Measurements from ENCODE around the gene ABCC4. TPM values are rescaled to one million over a fixed set of nuclear protein-coding genes. Genes with fewer than 3 reads are reported as not detected.

Gene ABCC4
- total RNA-seq, 1 experiment from 2014 or later = 32.3 TPM

GRCh38 chr13:95216182-95216581 is 85.1 kb downstream of the ABCC4 start:
- Histone ChIP-seq H3K9me3 (ENCODE audit: low read length) (no peaks in the 10 kb centered on the region), H3K27ac (ENCODE audit: low read length) (no peak overlapping the region), H3K9ac (ENCODE audit: low read length) (no peak overlapping the region), H3K9me2 (replicated peaks; ENCODE audit: insufficient read depth, low read length) (no peaks in the 10 kb centered on the region), H3K27me3 (ENCODE audit: low read length) (no peaks in the 10 kb centered on the region), H2AFZ (ENCODE audit: low read length) (no peak overlapping the region), H4K20me1 (ENCODE audit: insufficient read depth, low read depth, low read length) (no peaks in the 10 kb centered on the region), H3K4me3 (ENCODE audit: low read length) (no peak overlapping the region), H3K79me2 (ENCODE audit: low read length) (peaks cover 51% of the 10 kb centered on the region), H3K4me2 (ENCODE audit: low read depth, low read length, poor library complexity, severe bottlenecking) (no peak overlapping the region), H3K4me1 (ENCODE audit: low read length) (peaks cover 8% of the 10 kb centered on the region), H3K36me3 (ENCODE audit: insufficient read depth, low read length) (no peaks in the 10 kb centered on the region)
- DNase-seq = no peak

GRCh38 chr13:95212983-95213850 is 88.0 kb downstream of the ABCC4 start:
- Histone ChIP-seq H3K9ac (ENCODE audit: low read length) (no peak overlapping the region), H3K79me2 (ENCODE audit: low read length) (peaks cover 38% of the 10 kb centered on the region), H3K4me2 (ENCODE audit: low read depth, low read length, poor library complexity, severe bottlenecking) (no peak overlapping the region), H3K4me1 (ENCODE audit: low read length) (peaks cover 2% of the 10 kb centered on the region; the same call in 1 of the 2 replicates), H3K27me3 (ENCODE audit: low read length) (no peaks in the 10 kb centered on the region), H3K9me3 (ENCODE audit: low read length) (no peaks in the 10 kb centered on the region), H3K4me3 (ENCODE audit: low read length) (no peak overlapping the region), H3K36me3 (ENCODE audit: insufficient read depth, low read length) (peaks cover 7% of the 10 kb centered on the region; the same call in 1 of the 2 replicates), H3K9me2 (replicated peaks; ENCODE audit: insufficient read depth, low read length) (no peaks in the 10 kb centered on the region), H2AFZ (ENCODE audit: low read length) (no peak overlapping the region), H4K20me1 (ENCODE audit: insufficient read depth, low read depth, low read length) (no peaks in the 10 kb centered on the region), H3K27ac (ENCODE audit: low read length) (no peak overlapping the region)
- no peak for DNase-seq

DNA sequence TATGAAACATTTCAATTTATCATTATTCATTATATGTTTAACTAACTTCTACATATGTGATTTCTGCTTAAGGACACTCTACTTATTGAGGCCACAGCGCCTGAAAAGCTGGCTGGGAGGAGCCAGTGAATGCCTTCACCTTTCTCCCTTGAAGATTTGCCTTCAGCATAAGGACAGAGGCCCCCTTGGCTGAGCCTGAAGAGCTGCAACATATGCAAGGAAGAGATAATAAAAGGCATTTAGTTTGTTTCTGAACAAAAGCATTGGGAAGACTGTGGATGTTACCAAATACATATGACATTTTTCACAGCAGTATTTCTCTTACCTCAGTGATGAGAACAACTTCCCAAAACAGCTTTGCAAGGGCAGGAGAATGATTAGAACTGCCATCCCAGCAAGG is 92.1 kb downstream of the ABCC4 start:
- DNase-seq = no peak
- H3K79me2 ChIP-seq (ENCODE audit: low read length) = peaks cover 19% of the 10 kb centered on the region
- H3K4me3 ChIP-seq (ENCODE audit: low read length) = no peak overlapping the region
- H3K36me3 ChIP-seq (ENCODE audit: insufficient read depth, low read length) = peaks cover 18% of the 10 kb centered on the region; the same call in 1 of the 2 replicates
- H3K9ac ChIP-seq (ENCODE audit: low read length) = no peak overlapping the region
- no peak overlapping the region for H2AFZ ChIP-seq (ENCODE audit: low read length)
- H3K9me3 ChIP-seq (ENCODE audit: low read length) = no peaks in the 10 kb centered on the region
- H4K20me1 ChIP-seq (ENCODE audit: insufficient read depth, low read depth, low read length) = no peaks in the 10 kb centered on the region
- H3K4me1 ChIP-seq (ENCODE audit: low read length) = peaks cover 5% of the 10 kb centered on the region; the same call in 1 of the 2 replicates
- no peaks in the 10 kb centered on the region for H3K9me2 ChIP-seq (replicated peaks; ENCODE audit: insufficient read depth, low read length)
- no peaks in the 10 kb centered on the region for H3K27me3 ChIP-seq (ENCODE audit: low read length)
- no peak overlapping the region for H3K27ac ChIP-seq (ENCODE audit: low read length)
- no peak overlapping the region for H3K4me2 ChIP-seq (ENCODE audit: low read depth, low read length, poor library complexity, severe bottlenecking)

- Histone ChIP-seq H3K9me2 (replicated peaks; ENCODE audit: insufficient read depth, low read length) (no peaks in the 10 kb centered on the region), H3K4me1 (ENCODE audit: low read length) (peaks cover 5% of the 10 kb centered on the region; the same call in 1 of the 2 replicates), H3K9me3 (ENCODE audit: low read length) (no peaks in the 10 kb centered on the region), H3K27me3 (ENCODE audit: low read length) (no peaks in the 10 kb centered on the region), H3K4me2 (ENCODE audit: low read depth, low read length, poor library complexity, severe bottlenecking) (no peak overlapping the region), H3K4me3 (ENCODE audit: low read length) (no peak overlapping the region), H4K20me1 (ENCODE audit: insufficient read depth, low read depth, low read length) (no peaks in the 10 kb centered on the region), H3K27ac (ENCODE audit: low read length) (no peak overlapping the region), H2AFZ (ENCODE audit: low read length) (no peak overlapping the region), H3K9ac (ENCODE audit: low read length) (no peak overlapping the region), H3K36me3 (ENCODE audit: insufficient read depth, low read length) (peaks cover 18% of the 10 kb centered on the region; the same call in 1 of the 2 replicates), H3K79me2 (ENCODE audit: low read length) (peaks cover 13% of the 10 kb centered on the region)
- DNase-seq = no peak
Measured at GRCh38 chr13:95207769-95208366, 93.4 kb downstream of the ABCC4 start.

DNA sequence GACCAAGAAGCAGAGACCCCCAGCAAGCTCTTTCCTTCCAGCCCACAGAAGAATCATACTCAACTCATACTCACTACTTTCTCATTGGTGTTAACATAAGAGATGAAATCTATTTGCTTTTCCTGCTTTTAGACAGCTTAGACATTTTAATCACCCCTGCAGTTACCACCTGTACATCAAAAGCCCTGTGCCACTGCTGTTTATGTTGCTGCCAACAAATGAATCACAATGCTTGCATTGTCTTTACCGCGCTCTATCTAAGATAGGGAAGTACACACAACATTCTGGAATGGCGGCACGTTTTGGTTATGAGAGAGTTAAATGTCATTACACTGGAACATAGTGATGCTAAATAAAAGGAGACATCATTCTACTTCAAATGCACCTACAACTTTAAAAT is 95.1 kb downstream of the ABCC4 start:
- no peak for DNase-seq
- H3K27ac ChIP-seq (ENCODE audit: low read length) = no peak overlapping the region
- H3K4me2 ChIP-seq (ENCODE audit: low read depth, low read length, poor library complexity, severe bottlenecking) = no peak overlapping the region
- H3K4me3 ChIP-seq (ENCODE audit: low read length) = no peak overlapping the region
- H2AFZ ChIP-seq (ENCODE audit: low read length) = no peak overlapping the region
- H4K20me1 ChIP-seq (ENCODE audit: insufficient read depth, low read depth, low read length) = no peaks in the 10 kb centered on the region
- no peaks in the 10 kb centered on the region for H3K27me3 ChIP-seq (ENCODE audit: low read length)
- no peak overlapping the region for H3K9ac ChIP-seq (ENCODE audit: low read length)
- H3K36me3 ChIP-seq (ENCODE audit: insufficient read depth, low read length) = peaks cover 21% of the 10 kb centered on the region; the same call in 1 of the 2 replicates
- H3K4me1 ChIP-seq (ENCODE audit: low read length) = peaks cover 5% of the 10 kb centered on the region; the same call in 1 of the 2 replicates
- H3K9me2 ChIP-seq (replicated peaks; ENCODE audit: insufficient read depth, low read length) = no peaks in the 10 kb centered on the region
- H3K9me3 ChIP-seq (ENCODE audit: low read length) = no peaks in the 10 kb centered on the region
- peaks cover 12% of the 10 kb centered on the region; the same call in 1 of the 2 replicates for H3K79me2 ChIP-seq (ENCODE audit: low read length)

DNA sequence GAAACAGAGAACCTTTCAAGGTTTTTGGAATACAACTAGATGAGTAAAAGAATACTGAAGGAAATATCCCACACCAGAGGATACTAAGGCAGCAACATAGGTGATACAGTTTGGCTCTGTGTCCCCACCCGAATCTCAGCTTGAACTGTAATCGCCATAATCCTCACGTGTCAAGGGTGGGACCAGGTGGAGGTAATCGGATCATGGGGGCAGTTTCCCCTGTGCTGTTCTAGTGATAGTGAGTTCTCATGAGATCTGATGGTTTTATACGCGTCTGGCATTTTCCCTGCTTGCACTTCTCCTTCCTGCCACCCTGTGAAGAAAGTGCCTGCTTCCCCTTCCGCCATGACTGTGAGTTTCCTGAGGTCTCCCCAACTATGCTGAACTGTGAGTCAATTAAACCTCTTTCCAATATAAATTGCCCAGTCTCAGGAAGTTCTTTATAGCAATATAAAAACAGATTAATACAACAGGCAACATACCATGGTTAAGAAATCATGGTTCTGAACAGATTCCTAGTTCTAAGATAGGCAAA is 97.0 kb downstream of the ABCC4 start:
- DNase-seq = no peak
- Histone ChIP-seq H3K27ac (ENCODE audit: low read length) (no peak overlapping the region), H3K9me3 (ENCODE audit: low read length) (no peaks in the 10 kb centered on the region), H3K36me3 (ENCODE audit: insufficient read depth, low read length) (peaks cover 20% of the 10 kb centered on the region; the same call in 1 of the 2 replicates), H3K4me3 (ENCODE audit: low read length) (no peak overlapping the region), H3K9ac (ENCODE audit: low read length) (no peak overlapping the region), H4K20me1 (ENCODE audit: insufficient read depth, low read depth, low read length) (no peaks in the 10 kb centered on the region), H3K79me2 (ENCODE audit: low read length) (peaks cover 25% of the 10 kb centered on the region), H3K27me3 (ENCODE audit: low read length) (no peaks in the 10 kb centered on the region), H3K4me1 (ENCODE audit: low read length) (peaks cover 5% of the 10 kb centered on the region; the same call in 1 of the 2 replicates), H3K4me2 (ENCODE audit: low read depth, low read length, poor library complexity, severe bottlenecking) (no peak overlapping the region), H2AFZ (ENCODE audit: low read length) (no peak overlapping the region), H3K9me2 (replicated peaks; ENCODE audit: insufficient read depth, low read length) (no peaks in the 10 kb centered on the region)

DNA sequence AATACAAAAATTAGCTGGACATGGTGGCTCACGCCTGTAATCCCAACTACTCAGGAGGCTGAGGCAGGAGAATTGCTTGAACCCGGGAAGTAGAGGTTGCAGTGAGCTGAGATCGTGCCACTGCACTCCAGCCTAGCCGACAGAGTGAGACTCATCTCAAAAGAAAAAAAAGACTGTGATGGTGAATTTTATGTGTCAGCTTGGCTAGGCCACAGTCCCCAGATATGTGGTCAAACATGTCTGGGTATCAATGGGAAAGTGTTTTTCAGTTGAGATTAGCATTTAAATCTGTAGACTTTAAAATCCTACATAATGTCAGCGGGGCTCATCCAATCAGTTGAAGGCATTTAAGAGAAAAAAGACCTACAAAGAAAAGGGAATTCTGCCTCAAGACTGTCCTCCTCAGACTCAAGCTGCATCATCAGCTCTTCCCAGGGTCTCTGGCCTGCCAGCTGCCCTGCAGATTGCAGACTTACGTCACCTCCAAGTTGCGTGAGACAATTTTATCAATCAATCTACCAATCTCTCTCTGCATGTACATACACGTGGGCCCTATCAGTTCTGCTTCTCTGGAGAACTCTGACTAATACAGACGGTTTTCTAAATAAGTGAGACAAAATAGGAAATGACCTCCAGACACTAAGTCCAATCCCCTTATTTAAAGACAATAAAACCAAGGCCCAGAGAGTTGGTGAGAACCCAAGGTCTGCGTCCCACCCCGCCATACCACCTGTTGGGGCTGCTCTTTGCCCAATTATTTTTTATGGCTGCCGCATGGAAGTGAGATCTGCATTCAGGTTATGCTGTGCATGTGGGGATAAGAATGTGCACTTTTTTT is 99.2 kb downstream of the ABCC4 start:
- no peak overlapping the region for H3K9ac ChIP-seq (ENCODE audit: low read length)

More for the DNA sequence above, 99.2 kb downstream of the ABCC4 start:
- Histone ChIP-seq H2AFZ (ENCODE audit: low read length) (no peak overlapping the region), H3K79me2 (ENCODE audit: low read length) (peaks cover 33% of the 10 kb centered on the region), H3K9me2 (replicated peaks; ENCODE audit: insufficient read depth, low read length) (no peaks in the 10 kb centered on the region), H3K4me3 (ENCODE audit: low read length) (no peak overlapping the region), H3K9me3 (ENCODE audit: low read length) (no peaks in the 10 kb centered on the region), H3K4me1 (ENCODE audit: low read length) (no peaks in the 10 kb centered on the region), H3K27me3 (ENCODE audit: low read length) (no peaks in the 10 kb centered on the region), H3K36me3 (ENCODE audit: insufficient read depth, low read length) (peaks cover 13% of the 10 kb centered on the region; the same call in 1 of the 2 replicates), H3K4me2 (ENCODE audit: low read depth, low read length, poor library complexity, severe bottlenecking) (no peak overlapping the region), H4K20me1 (ENCODE audit: insufficient read depth, low read depth, low read length) (no peaks in the 10 kb centered on the region), H3K27ac (ENCODE audit: low read length) (no peak overlapping the region)
- DNase-seq = no peak

Data from Karpas-422 (cell line).